ENCODE data around the gene DCDC1. TPM values are rescaled to one million over a fixed set of nuclear protein-coding genes. Genes with fewer than 3 reads are reported as not detected.
"Not testable (repeated sequence)": the region's sequence is repeated elsewhere in the genome, so short reads cannot be mapped to it uniquely, and the experiment has no call there.

Gene DCDC1
- total RNA-seq, 4 donors from 2014 or later = not detected

DNA sequence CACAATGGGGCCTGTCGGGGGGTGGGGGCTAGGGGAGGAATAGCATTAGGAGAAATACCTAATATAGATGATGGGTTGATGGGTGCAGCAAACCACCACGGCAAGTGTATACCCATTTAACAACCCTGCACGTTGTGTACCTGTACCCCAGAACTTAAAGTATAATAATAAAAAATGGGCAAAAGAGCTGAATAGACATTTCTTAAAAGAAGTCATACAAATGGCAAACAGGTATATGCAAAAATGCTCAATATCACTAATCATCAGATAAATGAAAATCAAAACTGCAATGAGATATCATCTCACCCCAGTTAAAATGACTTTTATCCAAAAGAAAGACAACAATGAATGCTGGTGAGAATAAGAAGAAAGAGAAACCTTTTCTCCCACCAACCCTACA, 419.7 kb downstream of the DCDC1 start:
- Histone ChIP-seq H3K4me3 (no peak overlapping the region), H3K9me3 (no peaks in the 10 kb centered on the region), H3K4me1 (no peaks in the 10 kb centered on the region), H3K27me3 (no peaks in the 10 kb centered on the region), H3K36me3 (no peaks in the 10 kb centered on the region), H3K27ac (no peak overlapping the region)
- no peak for DNase-seq
- intact Hi-C loops (cut with DNase I) = no loop called here
- 80 to 91% methylated on average over 3 of the region's 3 CpGs for WGBS, 2 donors
- TF ChIP-seq, protein P1, sequence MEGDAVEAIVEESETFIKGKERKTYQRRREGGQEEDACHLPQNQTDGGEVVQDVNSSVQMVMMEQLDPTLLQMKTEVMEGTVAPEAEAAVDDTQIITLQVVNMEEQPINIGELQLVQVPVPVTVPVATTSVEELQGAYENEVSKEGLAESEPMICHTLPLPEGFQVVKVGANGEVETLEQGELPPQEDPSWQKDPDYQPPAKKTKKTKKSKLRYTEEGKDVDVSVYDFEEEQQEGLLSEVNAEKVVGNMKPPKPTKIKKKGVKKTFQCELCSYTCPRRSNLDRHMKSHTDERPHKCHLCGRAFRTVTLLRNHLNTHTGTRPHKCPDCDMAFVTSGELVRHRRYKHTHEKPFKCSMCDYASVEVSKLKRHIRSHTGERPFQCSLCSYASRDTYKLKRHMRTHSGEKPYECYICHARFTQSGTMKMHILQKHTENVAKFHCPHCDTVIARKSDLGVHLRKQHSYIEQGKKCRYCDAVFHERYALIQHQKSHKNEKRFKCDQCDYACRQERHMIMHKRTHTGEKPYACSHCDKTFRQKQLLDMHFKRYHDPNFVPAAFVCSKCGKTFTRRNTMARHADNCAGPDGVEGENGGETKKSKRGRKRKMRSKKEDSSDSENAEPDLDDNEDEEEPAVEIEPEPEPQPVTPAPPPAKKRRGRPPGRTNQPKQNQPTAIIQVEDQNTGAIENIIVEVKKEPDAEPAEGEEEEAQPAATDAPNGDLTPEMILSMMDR (IDR thresholded peaks at IDR 0.05) = no peak
- TF ChIP-seq POLR2A (IDR thresholded peaks at IDR 0.05) = no peak

- H3K36me3 ChIP-seq; H3K9me3 ChIP-seq; DNase-seq; H3K4me3 ChIP-seq; H3K27ac ChIP-seq; H3K27me3 ChIP-seq; intact Hi-C loops (cut with DNase I); H3K4me1 ChIP-seq: not testable (repeated sequence)
- WGBS, 2 donors = 48 to 53% methylated on average over 1 of the region's 1 CpG
Observed at GRCh38 chr11:30947715-30948114, 421.8 kb downstream of the DCDC1 start.

DNA sequence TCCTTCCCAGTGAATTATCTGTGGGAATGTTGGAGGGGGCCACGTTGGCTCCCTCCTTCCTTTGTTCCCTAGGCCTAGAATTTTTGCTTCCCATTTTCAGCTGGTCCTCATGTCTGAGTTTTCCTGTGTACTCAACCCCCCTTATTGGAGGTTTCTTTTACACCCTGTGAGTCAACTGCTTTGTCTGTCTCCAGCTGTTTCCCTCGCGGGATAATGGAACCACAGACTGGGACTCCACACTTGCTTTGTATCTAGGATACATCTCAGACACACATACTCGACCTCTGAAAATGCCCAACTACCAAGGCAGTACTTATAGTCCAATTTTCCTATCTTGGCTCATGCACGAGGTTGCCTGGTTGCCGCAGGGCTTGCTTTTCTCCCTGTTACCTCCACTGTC, 430.7 kb downstream of the DCDC1 start:
- Histone ChIP-seq H3K36me3 (no peaks in the 10 kb centered on the region), H3K27me3 (no peaks in the 10 kb centered on the region), H3K4me3 (no peak overlapping the region), H3K9me3 (no peaks in the 10 kb centered on the region), H3K27ac (no peak overlapping the region), H3K4me1 (no peaks in the 10 kb centered on the region)
- DNase-seq = no peak
- WGBS, 2 donors = 55 to 70% methylated on average over 6 of the region's 6 CpGs
- intact Hi-C loops (cut with DNase I) = no loop called here
- TF ChIP-seq, protein P1 (IDR thresholded peaks at IDR 0.05) = no peak
- no peak for TF ChIP-seq POLR2A (IDR thresholded peaks at IDR 0.05)

DNA sequence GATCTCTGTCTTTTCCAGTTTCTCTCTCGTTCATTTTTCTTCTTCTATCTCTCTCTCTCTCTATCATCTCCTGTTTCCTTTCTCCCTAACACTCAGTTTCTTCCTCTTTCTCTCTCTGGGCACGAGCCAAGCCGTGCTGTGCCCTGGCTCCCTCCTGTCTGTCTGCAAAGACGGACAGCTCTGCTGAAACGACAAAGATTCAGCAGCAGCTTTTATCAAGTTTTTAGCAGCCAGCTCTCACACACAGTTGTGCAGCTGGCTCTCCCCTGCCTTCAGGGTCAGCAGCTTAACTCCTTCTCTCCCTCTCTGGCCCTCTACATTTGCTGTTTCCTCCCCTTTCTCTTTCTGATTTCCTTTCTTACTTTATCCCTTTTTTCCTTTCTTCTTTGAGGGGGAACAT, 431.4 kb downstream of the DCDC1 start:
- Histone ChIP-seq H3K27ac (no peak overlapping the region), H3K9me3 (no peaks in the 10 kb centered on the region), H3K4me3 (no peak overlapping the region), H3K27me3 (no peaks in the 10 kb centered on the region), H3K36me3 (no peaks in the 10 kb centered on the region), H3K4me1 (no peaks in the 10 kb centered on the region)
- WGBS, 2 donors = 12% methylated on average over 5 of the region's 5 CpGs
- TF ChIP-seq POLR2A (IDR thresholded peaks at IDR 0.05) = no peak
- TF ChIP-seq, protein P1 (IDR thresholded peaks at IDR 0.05) = no peak
- intact Hi-C loops (cut with DNase I) = no loop called here
- no peak for DNase-seq

GRCh38 chr11:30936491-30936890, 433.0 kb downstream of the DCDC1 start:
- Histone ChIP-seq H3K27me3 (no peaks in the 10 kb centered on the region), H3K4me1 (no peaks in the 10 kb centered on the region), H3K9me3 (no peaks in the 10 kb centered on the region), H3K4me3 (no peak overlapping the region), H3K27ac (no peak overlapping the region), H3K36me3 (no peaks in the 10 kb centered on the region)
- intact Hi-C loops (cut with DNase I) = no loop called here
- 68 to 76% methylated on average over 2 of the region's 2 CpGs for WGBS, 2 donors
- no peak for DNase-seq
- TF ChIP-seq, protein P1 (IDR thresholded peaks at IDR 0.05) = no peak
- no peak for TF ChIP-seq POLR2A (IDR thresholded peaks at IDR 0.05)

- WGBS, 2 donors = 61 to 82% methylated on average over 2 of the region's 2 CpGs
- TF ChIP-seq, protein P1 (IDR thresholded peaks at IDR 0.05) = no peak
- TF ChIP-seq POLR2A (IDR thresholded peaks at IDR 0.05) = no peak
- Histone ChIP-seq H3K27me3 (no peaks in the 10 kb centered on the region), H3K36me3 (no peaks in the 10 kb centered on the region), H3K4me3 (no peak overlapping the region), H3K4me1 (no peaks in the 10 kb centered on the region), H3K27ac (no peak overlapping the region), H3K9me3 (no peaks in the 10 kb centered on the region)
- DNase-seq = no peak
- intact Hi-C loops (cut with DNase I) = no loop called here
Observed at GRCh38 chr11:30935861-30936260, 433.7 kb downstream of the DCDC1 start.
